Esophagus mucosa (tissue), 1 donor: ENCODE data around the gene CDK19. TPM values are rescaled to one million over a fixed set of nuclear protein-coding genes. Genes with fewer than 3 reads are reported as not detected.

Experiments
- ATAC-seq: fragments of 200-7000 bp; cut with Tn5 transposase; one replicate; pipeline ENCODE4 v1.9.1; 2020
- total RNA-seq: library from RNA; stranded (reverse); gene quantifications from one replicate; pipeline ENCODE4 v1.2.4, GENCODE V29; 2023
- donor health status: DM: yes; HTN: yes; CAD: no.

Gene CDK19
- total RNA-seq, 1 donor from 2014 or later, result 19.1 TPM

DNA sequence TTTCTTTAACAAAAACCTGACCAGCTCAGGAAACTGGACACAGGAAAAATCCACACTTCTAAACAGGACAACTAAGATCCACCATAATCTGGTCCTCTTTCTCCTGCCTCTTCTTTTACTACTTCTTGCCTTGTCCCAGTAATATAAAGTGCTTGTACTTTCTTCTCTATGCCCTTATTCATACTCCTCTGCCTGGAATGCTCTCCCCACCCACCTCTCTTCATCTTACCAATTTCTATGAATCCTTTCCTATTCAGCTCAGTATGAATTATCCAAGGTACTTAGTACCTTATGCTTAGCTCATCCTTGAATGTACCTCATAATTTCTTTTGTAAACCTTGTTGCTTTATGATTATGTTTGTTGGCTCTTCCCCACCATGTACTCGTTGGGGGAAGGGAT, 159.4 kb downstream of the CDK19 start:
- ATAC-seq, result peak; percentile 17

DNA sequence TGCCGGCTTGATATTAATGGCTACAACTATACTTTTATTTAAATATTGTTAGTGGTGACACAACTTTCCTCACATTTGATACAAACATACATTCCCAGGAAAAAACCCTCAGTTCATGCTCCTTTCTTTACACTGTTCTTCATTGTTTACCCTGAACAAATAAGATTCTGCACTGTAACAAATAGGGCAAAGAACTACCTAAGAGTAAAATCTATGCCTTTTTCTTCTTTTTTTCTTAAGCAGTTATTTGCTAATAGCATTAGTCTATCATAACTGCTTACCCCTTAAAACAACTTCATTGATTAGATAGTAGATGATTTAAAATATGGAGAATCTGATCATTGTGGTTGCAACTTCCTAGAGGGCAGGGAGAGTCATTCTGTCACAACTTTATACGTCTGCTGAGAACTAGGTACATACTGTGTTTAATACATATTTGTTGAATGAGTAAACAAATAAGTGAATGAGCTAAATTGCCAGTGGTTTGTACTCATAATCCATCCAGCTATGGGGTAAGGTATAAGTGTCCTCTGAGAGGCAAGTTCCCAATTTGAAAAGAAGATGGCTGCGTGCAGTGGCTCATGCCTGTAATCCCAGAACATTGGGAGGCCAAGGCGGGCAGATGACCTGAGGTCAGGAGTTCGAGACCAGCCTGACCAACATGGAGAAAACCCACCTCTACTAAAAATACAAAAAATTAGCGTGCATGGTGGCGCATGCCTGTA, 161.0 kb downstream of the CDK19 start:
- ATAC-seq, result no peak

DNA sequence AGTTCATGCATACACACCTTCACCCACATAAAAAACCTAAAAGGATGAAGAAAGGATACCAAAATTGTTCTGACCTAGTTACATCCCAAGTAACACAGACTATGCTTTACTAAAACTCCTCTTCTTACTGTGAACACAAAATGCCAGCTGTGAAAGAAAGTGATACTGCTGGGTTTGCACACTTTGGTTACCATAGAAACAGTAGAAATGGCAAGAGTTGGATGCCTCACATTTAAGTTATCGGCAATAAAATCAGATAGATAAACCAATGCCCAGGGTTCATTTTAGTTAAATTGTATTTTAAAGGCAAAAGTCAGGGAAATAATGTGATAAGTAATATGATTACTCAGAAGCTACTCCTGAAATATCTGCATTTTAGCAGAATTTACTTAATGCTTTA, 161.9 kb downstream of the CDK19 start:
- ATAC-seq, result no peak

DNA sequence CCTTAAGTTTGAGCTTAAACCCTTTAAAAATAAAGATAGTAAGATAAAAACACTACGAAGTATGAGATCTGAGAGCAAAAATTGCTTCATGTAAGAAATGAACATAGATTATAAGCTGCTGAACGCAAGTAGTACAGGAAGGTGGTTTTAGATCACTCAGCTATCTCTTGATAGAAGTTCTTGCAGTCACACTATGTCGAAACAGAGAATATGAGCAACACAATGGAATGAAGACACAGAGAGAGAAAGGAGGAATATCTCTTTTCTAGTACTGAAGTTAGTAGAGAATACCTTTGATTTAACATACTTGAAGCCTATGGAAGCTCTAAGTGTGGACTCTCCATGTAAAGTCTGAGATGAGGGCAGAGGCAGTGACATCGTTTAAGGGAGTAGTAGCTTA, 162.7 kb downstream of the CDK19 start:
- ATAC-seq, result no peak

DNA sequence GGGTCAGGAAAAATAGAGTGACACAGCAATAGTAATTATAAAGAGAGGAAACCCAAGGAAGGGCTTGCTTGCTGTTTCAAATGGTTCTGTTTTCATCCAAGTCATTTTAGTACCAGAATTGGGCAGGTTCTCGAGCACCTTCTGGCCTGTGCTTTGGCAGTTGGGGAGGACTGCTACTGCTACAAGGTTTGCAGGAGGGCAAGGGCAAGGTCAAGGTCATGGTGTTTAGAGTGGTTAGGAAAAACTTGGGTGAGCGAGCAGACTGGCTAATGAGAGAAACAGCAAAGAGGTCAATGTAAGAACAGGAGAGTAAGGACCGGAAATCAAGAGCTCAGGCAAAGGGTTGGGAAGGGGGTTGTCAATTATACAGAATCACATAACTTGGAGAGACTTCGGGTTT, 164.5 kb downstream of the CDK19 start:
- no peak for ATAC-seq

DNA sequence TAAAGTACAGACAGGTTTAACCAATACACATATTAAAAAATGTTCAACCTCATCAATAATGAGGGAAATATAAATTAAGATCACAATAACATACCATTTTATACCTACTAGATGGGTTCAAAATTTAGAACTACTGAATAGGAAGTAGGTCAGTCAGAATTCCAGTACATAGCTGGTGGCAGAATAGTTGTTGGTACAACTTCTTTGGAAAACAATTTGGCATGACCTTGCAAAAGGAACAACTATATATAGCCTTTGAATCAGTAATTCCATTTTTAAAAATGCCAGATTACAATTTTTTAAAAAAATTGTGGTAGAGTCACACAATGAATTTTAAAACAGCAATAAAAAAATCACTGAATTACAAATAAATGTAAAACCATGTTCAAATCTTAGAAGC, 165.6 kb downstream of the CDK19 start:
- no peak for ATAC-seq

DNA sequence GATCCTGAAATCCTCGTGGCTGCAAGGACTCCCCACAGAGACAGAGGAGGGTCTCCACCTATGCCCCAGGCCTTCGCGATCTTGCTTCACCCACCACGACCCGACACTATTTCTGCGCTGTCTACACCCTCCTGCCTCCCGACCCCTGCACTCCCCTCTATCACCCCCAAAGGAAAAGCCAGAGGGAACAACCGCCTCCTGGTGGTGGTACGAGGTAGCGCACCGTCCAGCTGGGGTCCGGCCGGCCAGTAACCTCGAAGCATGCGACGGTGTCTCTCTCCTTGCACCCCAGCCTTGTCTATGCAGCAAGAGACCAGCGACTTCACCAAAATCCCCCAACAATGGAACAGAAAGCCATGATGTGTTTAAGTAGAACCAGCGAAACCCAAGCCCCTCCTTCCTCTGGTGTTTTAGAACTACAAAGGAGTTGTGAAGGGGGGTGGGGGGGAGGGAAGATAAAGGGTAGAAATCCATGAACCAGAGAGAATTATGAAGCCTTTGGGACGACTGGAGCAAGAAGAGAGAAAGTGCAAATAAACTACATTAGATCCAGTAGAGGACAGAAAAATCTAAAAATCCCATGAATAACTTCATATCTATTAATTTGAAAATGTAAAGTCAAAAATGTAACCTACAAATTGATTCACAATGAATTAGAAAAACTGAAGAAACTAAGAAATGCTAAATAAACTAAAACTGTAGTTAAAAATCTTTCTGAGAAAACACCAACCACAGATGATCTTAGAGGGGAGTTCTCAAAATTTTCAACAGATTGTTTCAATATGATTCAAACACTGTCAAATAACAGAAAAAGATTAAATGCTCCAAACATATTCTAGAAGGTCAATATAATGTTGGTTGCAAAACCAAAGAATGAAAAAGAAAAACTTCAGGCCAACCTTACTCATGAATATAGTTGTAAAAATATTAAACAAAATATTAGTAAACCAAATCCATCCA, 168.0 kb downstream of the CDK19 start:
- ATAC-seq, result no peak

GRCh38 chr6:110646419-110646698, 168.9 kb downstream of the CDK19 start:
- ATAC-seq, result no peak

- no peak for ATAC-seq
These were observed 169.4 kb downstream of the CDK19 start for GRCh38 chr6:110645685-110646418.

- no peak for ATAC-seq
These were observed 172.1 kb downstream of the CDK19 start for GRCh38 chr6:110643175-110643574.

DNA sequence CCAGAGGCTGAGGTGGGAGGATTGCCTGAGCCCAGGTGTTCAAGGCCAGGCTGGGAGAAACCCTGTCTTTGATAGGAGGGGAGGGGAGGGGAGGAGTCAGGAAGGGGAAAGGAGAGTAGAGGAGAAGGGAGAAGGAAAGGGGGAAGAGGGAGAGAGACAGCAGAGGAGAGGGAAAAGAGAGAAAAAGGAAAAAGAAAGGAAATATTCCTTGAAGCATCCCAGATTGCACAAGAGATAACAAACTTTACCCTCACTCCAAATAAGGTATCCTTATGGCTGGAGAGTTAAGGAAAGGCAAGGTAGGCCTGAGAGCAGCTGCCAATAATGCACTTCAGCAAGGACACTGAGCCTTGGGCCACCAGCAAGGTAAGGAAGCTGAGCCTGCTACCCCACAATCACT, 172.6 kb downstream of the CDK19 start:
- ATAC-seq, result no peak

GRCh38 chr6:110636781-110637180, 178.5 kb downstream of the CDK19 start:
- ATAC-seq, result no peak

- ATAC-seq, result no peak
These were observed 180.2 kb downstream of the CDK19 start for GRCh38 chr6:110635096-110635495.

GRCh38 chr6:110633731-110634213, 181.5 kb downstream of the CDK19 start:
- ATAC-seq, result no peak

DNA sequence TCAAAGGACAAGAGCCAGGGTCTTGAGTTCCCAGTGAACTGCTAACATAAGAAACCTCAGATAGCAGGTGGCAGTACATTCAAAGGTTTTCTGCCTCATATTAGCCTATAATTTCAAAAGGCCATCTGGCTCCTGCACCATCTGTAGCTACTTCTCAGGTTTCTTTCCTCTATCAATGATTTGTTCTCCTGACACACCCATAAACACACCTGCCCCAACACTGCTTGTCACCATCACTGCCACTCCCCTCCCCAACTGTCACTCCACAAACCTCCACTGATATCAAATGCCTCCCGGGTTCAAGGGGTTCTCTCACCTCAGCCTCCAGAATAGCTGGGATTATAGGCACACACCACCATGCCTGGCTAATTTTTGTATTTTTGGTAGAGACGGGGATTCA, 186.1 kb downstream of the CDK19 start:
- ATAC-seq, result no peak

DNA sequence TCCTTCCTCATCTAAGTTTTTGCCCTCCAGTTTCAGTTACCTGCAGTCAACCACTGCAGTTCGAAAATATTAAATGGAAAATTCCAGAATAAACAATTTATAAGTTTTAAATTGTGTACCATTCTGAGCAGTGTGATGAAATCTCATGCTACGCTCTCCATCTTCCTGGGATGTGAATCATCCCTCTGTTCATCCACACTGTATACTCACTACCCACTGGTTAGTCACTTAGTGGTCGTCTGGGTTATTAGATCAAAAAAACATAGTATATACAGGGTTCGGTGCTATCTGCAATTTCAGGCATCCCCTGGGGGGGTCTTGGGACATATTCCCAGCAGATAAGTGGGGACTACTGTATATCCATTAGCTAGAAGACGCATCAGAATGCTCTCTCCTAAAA, 186.9 kb downstream of the CDK19 start:
- ATAC-seq, result no peak

GRCh38 chr6:110626442-110626841, 188.8 kb downstream of the CDK19 start:
- ATAC-seq, result no peak

DNA sequence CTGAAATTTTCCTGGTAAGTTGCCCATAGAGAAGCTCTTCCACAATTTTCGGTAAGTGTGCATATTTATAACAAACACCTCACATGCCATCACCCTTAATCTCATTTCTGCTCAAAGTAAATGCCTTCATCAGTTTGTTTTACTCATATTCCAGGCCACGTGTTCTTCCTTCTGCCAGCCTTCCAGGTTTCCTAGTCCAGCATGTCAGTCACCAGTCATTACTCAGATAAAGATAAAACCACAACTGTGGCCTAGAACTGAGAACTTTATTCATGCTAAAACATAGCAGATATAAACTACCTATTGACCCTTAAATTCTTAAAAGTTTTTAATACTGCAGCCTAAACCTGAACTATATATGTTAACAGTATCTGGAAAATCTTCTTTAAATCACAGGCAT, 189.4 kb downstream of the CDK19 start:
- no peak for ATAC-seq

DNA sequence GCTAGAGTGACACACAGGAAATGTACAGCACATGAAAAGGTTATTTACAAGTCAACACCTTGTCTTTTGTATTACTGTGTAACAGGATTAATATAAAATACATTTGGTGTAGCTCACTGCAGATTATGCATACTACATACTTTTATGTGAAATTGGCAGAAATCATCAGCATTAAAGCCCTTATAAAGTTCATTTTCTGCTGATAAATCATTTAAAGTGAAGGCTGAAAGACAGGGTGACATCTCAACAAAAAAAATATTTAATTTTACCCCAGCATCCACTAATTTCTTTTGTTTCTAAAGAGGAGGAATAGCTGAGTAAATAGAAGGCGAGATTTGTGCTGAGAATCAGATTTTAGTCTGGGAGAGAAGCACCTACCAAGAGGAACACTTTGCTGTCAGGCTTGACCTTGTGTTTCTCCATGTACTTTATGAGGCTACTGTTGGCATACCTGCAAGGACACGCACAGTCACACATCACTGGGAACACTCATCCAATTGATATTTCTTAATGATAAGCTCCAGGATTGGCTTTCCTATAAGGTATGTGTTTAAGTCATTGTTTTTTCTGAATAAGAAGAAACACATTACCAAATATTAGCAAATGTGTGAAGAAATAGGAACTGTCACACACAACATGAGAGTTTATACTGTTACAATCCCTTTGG, 192.2 kb downstream of the CDK19 start:
- ATAC-seq, result peak; percentile 67

DNA sequence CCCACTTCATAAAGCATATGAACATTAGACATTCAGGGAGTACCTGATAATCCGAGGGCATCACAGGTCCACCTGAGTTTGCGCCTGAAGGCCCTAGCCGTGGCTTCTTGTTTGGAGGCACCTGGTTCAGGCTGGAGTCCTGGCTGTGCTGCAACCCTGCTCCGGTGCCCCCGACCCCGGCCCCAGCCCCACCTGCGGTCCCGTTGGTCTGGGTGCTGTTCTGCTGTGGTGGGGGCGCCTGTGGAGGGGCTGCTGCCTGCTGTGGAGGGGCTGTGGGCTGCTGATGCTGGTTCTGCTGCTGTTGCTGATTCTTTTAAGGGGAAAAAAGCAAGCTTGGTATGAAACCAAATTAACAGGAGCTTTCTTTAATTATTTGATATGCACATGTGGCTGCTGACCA, 194.2 kb downstream of the CDK19 start:
- ATAC-seq, result no peak

GRCh38 chr6:110620065-110620464, 195.2 kb downstream of the CDK19 start:
- no peak for ATAC-seq

GRCh38 chr6:110619275-110619908, 195.9 kb downstream of the CDK19 start:
- ATAC-seq, result no peak
